Mammary epithelial cell (primary cell): ENCODE data around the gene ATG4B.

Source experiments
- EZH2 ChIP-seq: IDR thresholded peaks from 2 replicates; pipeline ENCODE4 v1.6.1; 2012; ENCODE audit warnings: low read length, inconsistent platforms, borderline replicate concordance
- TF ChIP-seq, protein P1 (sequence below), 2 donors: IDR thresholded peaks in 1 of 2; conservative IDR thresholded peaks in 1 of 2; 2 replicates each; pipeline ENCODE4 v1.5.1; 2011 to 2012; ENCODE audit warnings: inconsistent platforms in 2 of 2, low read length in 2 of 2, mild to moderate bottlenecking in 2 of 2, control low read depth in 1 of 2, low read depth in 1 of 2; ENCODE audit not compliant: insufficient read depth in 1 of 2; ENCODE audit errors: extremely low read depth in 1 of 2

DNA sequence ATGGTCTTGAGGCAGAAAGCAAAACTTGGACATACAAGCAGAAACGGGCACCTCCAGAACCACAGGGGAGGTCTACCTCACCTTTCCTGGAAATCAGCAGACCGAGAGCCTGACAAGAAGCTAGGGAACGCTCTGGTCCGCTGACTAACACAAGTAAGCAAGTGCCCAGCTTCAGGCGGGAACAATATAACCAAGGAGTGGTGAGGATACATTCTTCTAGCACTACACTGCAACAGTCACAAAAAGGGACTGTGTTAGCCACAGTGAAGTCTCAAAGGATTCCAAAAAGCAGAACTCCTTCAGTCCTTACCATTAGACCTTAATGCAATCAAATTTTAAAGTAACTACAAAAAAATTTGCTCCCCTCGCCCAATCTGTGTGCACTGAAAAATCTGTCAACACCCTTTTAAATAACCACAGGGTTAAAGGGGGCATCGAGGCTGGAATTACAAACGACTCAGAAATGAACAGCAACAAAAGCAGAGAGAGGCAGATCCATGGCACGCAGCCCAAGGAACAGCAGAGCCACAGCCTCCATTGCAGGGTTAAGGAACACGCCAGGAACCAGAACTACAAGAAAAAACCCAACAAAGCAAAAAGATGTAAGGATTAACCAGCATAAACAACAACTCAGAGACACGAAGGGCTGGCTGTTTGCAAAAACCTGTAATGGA lies 7.6 kb upstream of the ATG4B start:
- TF ChIP-seq, protein P1, sequence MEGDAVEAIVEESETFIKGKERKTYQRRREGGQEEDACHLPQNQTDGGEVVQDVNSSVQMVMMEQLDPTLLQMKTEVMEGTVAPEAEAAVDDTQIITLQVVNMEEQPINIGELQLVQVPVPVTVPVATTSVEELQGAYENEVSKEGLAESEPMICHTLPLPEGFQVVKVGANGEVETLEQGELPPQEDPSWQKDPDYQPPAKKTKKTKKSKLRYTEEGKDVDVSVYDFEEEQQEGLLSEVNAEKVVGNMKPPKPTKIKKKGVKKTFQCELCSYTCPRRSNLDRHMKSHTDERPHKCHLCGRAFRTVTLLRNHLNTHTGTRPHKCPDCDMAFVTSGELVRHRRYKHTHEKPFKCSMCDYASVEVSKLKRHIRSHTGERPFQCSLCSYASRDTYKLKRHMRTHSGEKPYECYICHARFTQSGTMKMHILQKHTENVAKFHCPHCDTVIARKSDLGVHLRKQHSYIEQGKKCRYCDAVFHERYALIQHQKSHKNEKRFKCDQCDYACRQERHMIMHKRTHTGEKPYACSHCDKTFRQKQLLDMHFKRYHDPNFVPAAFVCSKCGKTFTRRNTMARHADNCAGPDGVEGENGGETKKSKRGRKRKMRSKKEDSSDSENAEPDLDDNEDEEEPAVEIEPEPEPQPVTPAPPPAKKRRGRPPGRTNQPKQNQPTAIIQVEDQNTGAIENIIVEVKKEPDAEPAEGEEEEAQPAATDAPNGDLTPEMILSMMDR (conservative IDR thresholded peaks at IDR 0.05 in 1 of 2, IDR thresholded peaks at IDR 0.05 in 1 of 2; ENCODE audit: extremely low read depth in 1 of 2, insufficient read depth in 1 of 2, low read depth in 1 of 2, low read length in 2 of 2), result no peak
- TF ChIP-seq EZH2, result no peak
